C4-2B (cell line): Measurements from ENCODE around the gene PHLDA3.

Source experiments
- H3K27ac ChIP-seq: fragments of 450-650 bp; 2 replicates; pipeline ENCODE4 v1.5.1; 2017
- ZFX ChIP-seq: fragments of 450-650 bp; IDR thresholded peaks from 2 replicates; pipeline ENCODE4 v1.6.1; 2017
- TF ChIP-seq, protein P1 (sequence below): fragments of 450-650 bp; conservative IDR thresholded peaks from 2 replicates; pipeline ENCODE4 v1.5.1; 2017; ENCODE audit warnings: mild to moderate bottlenecking

PHLDA3 gene

GRCh38 chr1:201422436-201423030 is 46.5 kb downstream of the PHLDA3 start:
- TF ChIP-seq, protein P1, sequence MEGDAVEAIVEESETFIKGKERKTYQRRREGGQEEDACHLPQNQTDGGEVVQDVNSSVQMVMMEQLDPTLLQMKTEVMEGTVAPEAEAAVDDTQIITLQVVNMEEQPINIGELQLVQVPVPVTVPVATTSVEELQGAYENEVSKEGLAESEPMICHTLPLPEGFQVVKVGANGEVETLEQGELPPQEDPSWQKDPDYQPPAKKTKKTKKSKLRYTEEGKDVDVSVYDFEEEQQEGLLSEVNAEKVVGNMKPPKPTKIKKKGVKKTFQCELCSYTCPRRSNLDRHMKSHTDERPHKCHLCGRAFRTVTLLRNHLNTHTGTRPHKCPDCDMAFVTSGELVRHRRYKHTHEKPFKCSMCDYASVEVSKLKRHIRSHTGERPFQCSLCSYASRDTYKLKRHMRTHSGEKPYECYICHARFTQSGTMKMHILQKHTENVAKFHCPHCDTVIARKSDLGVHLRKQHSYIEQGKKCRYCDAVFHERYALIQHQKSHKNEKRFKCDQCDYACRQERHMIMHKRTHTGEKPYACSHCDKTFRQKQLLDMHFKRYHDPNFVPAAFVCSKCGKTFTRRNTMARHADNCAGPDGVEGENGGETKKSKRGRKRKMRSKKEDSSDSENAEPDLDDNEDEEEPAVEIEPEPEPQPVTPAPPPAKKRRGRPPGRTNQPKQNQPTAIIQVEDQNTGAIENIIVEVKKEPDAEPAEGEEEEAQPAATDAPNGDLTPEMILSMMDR, result no peak
- TF ChIP-seq ZFX, result no peak
- H3K27ac ChIP-seq, result no peak overlapping the region

- no peak for TF ChIP-seq ZFX
- TF ChIP-seq, protein P1, result no peak
- H3K27ac ChIP-seq, result no peak overlapping the region
Observed at GRCh38 chr1:201422026-201422425, 47.0 kb downstream of the PHLDA3 start.

GRCh38 chr1:201421041-201421440 is 47.9 kb downstream of the PHLDA3 start:
- TF ChIP-seq ZFX, result no peak
- TF ChIP-seq, protein P1, result no peak
- H3K27ac ChIP-seq, result no peak overlapping the region

DNA sequence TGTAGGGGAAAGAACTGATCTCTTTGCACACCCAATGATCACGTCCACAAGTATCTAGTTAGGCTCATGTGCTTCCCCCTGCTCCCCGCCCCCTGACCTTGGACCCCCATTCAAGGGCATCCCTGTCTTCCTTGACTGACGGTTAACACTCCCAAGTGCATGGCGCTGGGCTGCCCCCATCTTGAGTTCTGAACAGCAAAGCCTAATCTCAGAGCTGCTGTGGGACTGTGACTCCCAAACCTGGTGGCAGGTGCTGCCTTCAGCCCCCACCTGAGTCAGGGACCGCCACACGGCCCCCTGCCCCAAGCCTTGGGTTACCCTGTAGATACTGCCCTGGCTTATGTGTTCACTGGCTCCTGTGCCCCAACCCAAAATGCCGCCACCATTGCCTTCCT is 48.4 kb downstream of the PHLDA3 start:
- TF ChIP-seq ZFX, result no peak
- TF ChIP-seq, protein P1, result no peak
- no peak overlapping the region for H3K27ac ChIP-seq

- H3K27ac ChIP-seq, result no peak overlapping the region
- TF ChIP-seq, protein P1, result no peak
- TF ChIP-seq ZFX, result no peak
Observed at GRCh38 chr1:201419746-201420607, 49.0 kb downstream of the PHLDA3 start.

GRCh38 chr1:201419256-201419655 is 49.7 kb downstream of the PHLDA3 start:
- TF ChIP-seq, protein P1, result no peak
- no peak for TF ChIP-seq ZFX
- no peak overlapping the region for H3K27ac ChIP-seq

DNA sequence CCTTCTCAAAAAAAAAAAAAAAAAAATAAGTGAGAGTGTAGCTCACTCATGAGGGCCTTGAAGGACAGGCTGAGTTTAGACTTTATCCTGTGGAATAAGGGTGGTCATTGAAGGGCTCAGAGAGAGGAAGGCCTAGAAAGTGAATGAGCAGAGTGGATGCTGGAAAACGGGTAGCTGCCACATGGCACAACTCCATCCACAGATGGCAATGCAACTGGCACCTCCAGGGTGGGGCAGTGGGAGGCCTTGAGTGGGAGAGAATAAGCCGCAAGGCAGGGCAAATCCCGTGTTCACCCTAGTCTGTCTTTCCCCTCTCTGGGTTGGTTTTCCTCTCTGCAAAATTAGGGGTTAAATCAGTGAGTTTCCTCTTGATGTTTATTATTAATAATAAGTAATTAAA is 50.5 kb downstream of the PHLDA3 start:
- TF ChIP-seq ZFX, result no peak
- TF ChIP-seq, protein P1, result no peak
- no peak overlapping the region for H3K27ac ChIP-seq
